Mucosa of gallbladder (tissue), 1 donor: ENCODE data around the gene TEKT3. TPM values are rescaled to one million over a fixed set of nuclear protein-coding genes. Genes with fewer than 3 reads are reported as not detected.

Experiments used
- DNase-seq: peaks from one replicate; pipeline ENCODE4 v3.0.0-alpha.2; 2020; ENCODE audit warnings: low spot score
- total RNA-seq: library from RNA; stranded (reverse); gene quantifications from one replicate; pipeline ENCODE4 v1.2.1, GENCODE V29; 2021
- donor health status: DM: no; HTN: no; CAD: no.

The TEKT3 gene
- total RNA-seq, 1 donor from 2014 or later, result 1.2 TPM

DNA sequence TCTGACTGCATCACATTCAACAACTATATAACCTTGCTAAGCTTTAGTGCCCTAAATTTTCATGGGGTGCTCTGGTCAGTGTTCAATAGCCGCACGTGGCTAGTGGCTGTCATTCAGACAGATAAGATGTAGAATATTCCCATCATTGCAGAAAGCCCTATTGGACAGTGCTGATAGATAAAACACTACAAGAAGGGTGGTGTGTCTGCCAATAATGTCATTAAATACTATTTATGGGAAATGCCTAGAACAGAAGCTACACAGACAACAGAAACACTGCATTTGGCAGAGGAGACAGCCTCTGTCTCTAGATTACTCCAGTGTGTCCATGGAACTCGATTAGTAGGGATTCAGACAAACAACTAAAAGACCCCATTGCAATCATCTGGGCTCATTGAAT lies 47.8 kb downstream of the TEKT3 start:
- DNase-seq, result no peak

DNA sequence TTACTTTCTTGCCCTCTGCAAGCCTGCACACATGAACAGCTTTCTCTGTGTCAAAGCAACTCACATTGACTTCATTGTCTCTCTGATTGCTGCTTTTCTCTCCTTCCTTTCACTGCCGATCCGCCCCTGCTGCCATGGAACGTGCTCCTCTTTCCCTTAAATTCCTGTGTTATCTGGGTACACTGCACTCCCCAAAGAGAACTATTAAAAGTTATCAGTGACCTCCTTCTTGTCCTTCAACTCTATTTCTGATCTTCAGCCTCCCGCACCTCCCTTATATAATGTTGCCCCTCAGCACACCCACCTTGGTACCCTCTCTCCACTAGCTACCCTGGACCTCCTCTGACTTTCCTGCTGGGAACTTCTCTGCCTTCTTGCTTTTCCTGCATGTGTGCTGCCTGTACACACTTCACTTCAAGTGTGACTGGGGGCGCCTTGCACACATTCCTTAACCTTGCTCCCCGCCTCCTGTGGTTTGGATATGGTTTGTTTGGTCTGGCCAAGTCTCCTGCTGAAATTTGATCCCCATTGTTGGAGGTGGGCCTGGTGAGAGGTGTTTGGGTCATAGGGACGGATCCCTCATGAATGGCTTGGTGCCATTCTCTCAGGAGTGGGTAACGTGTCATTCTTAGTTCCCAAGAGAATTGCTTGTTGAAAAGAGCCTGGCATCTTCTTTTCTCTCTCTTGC lies 49.6 kb downstream of the TEKT3 start:
- no peak for DNase-seq

DNA sequence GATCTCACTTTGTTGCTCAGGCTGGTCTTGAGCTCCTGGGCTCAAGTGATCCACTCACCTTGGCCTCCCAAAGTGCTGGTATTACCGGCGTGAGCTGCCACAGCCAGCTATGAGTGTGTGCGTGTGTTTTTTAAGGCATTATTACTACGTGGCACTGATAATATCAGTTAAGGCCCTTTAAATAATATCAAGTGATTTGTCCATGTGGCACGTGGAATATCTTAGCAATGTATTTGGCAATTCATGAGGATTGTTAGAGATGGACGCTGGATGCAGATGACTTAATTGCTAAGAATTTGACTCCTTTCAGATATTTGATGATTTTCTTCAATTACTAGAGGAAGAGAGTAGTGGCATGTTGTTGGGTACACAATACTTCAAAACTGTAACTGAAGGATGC lies 50.8 kb downstream of the TEKT3 start:
- no peak for DNase-seq

DNA sequence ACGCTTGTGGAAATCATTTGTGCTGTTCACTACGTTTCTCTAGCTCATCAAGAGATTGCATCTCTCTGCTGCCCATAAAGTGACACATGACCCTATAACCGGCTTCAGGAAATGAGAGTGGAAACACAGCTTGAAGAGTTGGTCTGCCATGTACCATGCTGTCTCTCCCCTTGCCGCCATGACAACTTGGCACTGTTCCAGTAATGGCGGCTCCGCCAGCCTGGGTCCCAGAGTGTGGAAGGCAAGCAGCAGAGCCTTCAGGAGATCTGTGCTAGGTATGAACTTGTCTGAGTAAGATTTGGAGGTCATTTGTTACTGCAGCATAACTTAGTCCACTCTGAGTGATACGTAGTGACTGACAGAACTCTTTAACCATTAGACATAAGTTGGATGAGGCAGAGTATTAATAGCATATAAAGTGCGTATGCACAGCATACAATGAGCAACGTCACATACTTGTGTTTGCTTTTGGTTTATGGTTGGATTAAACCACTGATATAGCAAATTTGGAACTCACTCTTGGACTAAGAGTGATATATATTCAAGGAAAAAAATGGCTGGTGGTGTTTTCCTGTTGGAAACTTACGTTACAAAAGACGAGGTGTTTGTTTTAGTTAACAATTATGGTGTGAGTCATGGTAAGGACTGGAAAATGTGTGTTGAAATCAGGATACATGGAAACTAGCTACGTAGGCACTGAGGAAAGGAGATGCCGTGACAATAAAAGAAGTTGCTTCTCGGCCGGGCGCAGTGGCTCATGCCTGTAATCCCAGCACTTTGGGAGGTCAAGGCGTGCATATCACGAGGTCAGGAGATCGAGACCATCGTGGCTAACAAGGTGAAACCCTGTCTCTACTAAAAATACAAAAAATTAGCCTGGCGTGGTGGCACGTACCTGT lies 51.9 kb downstream of the TEKT3 start:
- DNase-seq, result no peak

DNA sequence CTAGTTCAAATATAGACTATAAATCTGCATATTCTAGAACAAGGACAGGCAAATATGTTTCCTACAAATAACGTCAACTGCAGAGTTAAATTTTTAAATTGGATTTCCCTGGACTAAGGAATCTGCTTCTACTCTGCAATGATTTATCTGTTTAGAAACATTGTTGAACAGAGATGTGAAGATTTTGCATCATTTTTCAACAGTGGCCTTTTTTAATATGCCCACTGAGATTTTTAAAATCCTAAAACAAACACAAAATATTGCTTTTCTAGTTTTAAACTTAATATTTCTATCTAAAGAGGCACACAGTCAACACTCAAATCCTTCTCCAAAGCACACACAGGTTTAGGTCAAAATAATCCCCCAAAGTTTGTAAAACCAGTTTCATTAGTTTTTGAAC lies 52.5 kb downstream of the TEKT3 start:
- DNase-seq, result no peak

DNA sequence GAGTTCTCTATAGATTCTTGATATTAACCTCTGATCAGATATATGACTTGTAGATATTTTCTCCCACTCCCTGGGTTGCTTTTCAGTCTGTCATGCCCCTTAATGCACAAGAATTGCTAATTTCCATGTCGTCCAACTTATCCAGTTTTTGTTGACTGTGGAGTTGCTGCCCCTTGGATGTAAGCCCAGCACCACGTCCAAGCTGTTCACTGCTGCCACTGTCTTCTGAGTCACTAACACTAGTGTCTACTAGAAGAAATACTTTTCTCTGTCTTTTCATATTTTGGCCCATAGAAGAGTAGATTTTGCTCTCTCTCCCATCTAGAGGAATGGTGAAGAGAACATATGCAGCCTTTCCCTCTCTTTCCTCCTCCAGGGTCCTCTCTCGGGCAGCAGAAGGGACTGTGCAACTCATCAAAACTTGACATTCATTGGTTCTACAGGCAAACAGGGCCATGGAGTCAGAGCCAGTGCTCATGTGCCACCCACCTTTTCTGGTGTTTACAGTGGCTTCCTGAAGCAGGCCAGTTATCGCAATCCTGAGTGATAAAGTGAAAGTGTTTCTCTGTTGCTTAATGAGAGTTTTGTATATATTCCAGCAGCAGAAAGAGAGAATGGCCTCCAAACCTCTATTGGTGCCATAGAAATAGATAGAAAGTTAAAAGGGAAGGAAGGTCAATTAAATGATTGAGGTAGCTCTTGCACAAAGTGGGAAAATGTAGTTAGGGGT lies 53.7 kb downstream of the TEKT3 start:
- no peak for DNase-seq

DNA sequence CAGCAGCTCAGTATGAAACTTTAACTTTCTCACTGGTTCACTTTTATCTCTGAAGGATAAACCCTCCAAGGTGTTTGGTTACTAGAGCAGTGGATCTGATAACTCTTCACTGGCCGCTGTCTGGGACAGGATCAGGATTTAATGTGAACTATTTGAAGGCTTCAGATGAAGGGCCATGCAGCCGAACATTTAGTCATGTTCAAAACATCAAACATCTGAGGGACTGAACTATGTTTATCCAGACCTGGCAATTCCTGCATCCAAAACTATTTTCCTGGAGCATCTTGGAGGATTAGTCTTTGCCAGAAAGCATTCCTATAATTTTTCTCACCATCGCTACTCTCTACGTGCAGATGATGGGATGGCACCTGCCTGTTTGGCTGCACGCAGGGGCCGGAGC lies 55.9 kb downstream of the TEKT3 start:
- DNase-seq, result no peak

DNA sequence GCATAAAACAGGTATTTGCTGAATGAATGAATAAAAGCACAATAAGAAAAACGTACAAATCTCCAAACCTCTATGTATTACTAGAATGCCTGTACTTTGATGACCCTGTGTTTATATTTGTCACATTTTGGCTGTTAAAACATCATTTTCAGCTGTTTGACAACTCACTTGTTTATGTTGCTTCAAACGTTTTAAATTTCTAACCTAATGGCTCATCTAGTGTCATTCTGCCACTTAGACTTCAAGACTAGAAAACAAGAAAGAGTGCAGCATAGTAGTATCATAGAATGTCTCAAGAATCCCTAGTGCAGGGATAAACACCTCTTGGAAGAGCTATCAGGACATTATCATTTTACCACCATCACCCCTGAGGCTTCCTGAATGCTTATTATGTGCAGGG lies 56.9 kb downstream of the TEKT3 start:
- no peak for DNase-seq

DNA sequence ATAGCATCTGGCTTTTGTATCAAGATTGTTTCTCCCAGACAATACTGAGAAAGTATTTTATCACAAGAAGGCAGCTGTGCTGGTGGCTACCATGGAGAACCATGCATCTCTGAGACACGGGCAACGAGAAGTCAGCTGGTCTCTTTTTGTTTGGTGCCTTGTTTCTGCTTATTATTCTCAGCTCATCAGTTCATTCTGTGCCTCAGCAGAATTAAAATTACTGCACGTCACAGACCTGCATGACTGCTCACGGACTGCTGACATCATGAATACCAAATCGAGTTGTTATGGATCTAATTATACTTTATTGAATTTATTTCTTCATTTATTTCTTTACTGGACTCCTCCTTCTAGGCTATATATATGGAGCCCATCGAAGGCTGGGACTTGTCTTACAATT lies 57.3 kb downstream of the TEKT3 start:
- DNase-seq, result no peak

DNA sequence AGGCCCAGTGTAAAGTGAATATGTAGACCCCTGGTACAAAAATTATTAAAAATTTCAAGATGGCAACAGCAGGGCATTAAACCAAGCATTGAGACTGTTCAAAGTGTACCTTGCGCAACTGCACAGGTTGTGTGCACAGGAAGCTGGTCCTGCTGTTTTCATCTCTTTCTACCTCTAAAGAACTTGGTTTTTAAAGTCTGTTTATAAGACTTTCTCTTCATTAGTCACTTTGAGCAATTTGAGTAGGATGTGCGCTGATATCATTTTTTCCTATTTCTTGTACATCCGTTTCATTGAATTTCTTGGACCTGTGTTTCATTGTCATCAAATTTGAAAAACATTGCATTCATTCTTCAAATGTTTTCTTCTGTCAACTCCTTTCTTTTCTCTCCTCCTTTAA lies 59.5 kb downstream of the TEKT3 start:
- DNase-seq, result no peak

DNA sequence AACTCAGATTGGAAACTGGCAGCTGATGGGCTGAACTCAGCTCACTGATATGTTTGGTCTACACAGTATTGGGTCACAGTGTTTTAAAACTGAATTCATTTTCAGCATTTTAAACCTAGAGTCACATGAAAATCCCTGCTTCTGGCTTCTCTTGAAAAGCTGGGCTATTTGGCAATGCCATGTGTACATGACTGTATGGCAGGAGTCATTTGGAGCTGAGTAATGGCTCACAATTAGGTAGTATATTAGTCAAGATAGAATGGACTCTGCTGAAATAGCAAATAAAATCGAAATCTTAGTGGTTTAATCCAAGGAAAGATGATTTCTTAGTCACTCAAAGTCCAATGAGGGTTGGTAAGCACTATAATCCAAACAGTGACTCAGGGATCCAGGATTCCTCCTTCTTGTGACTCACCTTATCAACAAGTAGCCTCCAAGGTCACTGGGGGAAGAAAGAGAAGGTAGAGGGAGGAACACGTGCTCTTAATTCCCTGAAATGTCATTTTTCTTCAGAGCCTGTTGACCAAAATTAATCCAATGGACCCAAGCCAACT lies 62.4 kb downstream of the TEKT3 start:
- DNase-seq, result no peak

DNA sequence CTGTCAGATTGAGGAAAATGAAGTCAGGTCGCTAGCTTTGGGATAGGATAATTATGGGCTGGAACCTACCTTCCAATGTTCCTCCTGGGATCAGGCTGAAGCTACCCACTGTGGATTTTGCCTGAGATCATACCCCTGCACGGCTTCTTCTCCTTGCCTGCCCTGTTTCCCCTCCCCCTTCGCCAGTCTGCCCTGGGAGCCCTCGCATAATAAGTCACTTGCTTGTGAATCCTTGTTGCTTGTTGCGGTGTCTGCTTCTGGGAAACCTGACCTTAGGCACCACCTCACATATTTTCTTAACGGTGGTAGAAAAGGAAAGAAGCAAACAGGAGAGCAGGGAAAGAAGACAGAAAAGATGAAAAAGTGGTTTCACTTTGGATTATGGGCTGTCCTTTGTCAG lies 63.0 kb downstream of the TEKT3 start:
- DNase-seq, result no peak

DNA sequence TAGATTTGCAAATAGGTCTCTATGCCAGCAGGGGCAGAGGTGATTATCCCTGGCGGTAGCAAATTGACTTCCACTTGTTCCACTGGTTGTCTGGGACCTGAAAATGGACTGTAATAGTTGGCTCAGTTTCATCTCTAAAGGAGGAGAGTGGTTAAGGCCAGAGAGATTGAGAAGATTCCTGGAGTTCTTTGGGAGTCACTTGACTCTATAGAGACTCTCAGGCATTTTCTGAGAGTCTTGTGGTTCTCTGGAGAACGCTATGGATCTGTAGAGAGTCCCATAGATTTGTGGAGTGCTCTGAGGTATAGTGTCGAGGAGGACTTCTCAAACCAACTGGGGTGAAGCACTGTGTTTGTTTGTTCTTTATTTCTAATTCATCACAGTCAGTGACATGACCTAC lies 67.4 kb downstream of the TEKT3 start:
- DNase-seq, result no peak

DNA sequence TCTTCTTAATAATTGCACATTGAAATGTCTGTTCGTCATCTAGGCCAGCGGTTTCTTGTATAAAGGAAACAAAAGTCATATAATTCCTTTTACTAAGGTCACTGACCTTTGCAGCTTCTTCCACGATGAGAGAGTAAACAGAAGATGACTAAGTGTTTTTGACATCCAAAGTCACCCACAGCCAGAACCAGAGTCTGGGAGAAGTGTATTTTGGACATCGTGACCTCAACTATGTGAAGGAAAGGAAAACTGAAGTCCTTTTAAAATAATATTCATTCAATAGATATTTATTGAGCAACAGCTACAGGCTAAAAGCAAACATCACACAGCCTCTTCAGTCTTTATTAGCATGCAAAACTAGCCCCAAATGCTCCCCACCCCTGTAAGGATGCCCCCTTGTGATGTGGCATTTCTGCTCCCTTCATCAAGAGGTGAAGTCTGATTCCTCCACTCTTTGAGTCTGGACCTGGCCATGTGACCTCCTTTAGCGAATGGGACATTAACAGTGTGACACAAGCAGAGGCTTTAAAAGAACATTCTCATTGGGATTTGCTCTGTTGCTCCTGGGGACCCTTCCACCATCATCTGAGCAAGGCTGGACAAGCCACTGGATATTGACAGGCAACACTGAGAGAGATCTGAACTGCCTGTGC lies 68.1 kb downstream of the TEKT3 start:
- DNase-seq, result peak; percentile 15

DNA sequence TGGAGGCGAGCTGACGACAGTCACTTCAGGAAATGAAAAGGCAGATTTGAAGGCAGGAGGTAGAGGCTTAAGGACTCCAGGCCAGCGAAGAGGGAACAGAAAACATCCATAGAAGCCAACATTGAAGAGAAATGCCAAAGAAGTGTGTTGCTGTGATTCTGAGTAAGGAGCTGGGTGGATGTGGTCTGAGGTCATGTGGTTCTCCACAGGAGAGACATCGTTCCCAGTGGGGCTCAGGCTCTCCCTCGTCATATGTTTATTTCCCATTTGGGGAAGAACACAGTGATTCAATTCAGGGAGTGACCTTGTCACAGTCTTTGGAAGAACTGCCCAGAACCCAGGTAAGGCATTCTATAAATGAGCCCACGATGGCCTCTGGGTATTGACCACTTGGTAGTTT lies 69.7 kb downstream of the TEKT3 start:
- no peak for DNase-seq

DNA sequence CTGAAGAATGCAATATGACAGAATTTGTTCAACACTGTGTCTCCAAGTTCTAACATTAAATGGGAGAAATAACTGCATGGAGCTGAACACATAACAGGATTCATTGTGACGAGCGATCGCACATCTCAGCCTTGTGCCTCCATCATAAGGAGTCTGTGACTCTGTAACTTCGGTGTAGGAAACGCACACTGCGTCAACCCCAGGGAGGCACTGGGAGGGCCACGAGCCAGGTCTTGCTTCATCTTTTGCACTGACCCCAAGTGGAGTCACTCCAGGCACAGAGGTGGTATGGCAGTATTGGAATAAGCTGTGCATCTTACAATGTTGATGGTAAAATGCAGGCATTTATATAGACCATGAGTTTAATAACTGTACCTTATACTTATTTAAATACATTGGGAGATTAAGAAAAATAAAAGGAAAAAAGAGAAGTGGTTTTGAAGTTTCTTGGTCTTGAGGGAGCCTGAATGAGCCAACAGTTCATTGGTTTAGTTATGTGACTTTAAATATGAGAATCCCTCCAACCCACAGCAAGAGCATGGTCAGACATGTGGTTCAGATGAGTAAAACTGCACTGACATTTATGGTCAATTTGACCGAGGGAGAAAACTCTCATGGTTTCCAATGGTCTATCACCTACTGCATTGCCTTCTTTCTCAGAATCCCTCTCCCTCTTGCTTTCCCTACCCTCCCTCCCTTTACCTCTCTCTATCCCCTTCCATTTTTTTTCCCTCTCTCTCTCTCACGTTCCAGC lies 70.6 kb downstream of the TEKT3 start:
- DNase-seq, result no peak

DNA sequence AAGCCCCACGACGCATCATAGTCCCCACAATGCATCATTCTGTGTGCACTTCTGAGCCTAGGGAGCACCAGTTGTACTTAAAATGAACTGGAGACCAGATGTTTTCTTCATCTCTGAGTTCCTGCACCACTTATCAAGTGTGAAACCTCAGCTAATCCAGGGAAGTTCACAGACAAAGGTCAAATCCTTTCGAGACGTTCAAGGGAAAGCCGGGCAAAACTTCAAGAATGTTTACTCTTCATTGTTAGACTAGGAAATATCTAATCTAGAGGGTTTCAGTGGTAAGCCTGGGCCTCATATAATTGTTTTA lies 71.7 kb downstream of the TEKT3 start:
- DNase-seq, result no peak

DNA sequence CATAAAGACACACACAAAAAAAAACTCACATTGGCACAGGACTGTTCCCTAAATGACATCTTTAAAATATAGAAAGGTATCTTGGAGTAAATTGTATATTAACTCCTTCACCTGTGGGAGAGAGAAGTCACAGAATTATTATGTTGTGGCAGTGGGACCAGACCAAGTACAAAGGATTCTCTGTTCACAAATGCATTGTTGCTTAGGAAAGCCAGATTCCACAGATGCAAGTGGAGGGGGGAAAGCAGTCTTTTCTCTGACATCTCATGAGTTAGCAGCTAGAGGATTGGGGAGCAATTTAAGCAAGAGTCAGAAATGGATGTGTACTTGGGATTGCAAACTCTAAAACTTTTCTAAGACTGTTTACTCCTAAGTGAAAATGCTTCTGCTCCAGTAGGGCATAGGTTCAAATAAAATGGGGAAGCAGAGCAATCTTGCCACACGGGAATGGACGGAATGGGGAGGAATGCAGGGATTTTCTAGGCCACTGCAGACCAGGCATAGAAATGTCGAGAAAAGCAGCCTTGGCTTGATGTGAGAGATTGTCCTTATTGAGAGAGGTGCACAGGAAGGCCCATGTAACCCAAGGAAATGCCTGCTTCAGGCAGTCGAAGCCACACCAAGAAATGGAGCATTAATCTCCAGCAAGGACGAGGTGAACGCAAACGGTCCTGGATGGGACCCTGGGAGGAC lies 72.2 kb downstream of the TEKT3 start:
- DNase-seq, result no peak

DNA sequence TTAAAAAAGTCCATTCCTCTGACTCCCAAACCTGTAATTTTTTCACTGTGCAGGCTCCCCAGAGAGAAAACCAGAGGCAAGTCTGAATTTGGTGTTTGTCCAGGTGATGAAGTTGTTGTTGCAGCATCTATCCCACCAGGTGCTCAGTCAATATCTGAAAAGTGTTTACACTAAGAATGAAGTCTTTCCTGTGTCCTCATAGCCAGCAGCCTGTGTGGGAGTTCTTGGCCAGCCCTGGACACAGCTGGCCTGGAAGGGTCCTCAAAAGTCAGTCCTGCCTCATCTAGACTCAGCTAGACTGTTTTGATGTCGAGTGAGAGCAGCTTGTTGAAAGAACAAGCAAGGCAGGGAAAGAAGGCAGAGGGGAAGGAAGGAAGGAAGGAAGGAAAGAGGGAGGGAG lies 72.9 kb downstream of the TEKT3 start:
- DNase-seq, result no peak

DNA sequence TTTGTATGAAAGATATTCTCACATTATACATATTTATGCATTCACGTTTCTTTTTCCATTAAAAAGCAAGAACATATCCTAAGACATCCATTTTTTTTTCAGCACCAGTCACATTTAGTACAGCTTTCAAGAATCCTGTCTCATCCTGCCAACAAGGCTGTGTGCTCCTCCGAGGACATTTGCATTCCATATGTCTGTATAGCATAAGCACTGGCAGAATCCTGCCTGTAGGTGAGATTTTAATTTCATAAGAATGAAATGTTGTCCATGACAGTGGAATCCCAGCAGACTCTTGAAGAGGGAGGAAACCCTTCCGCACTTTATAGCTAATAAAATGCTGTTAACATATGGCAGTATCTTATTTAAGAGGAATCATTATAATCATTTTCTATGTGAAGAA lies 73.4 kb downstream of the TEKT3 start:
- DNase-seq, result no peak
